ENCODE measurements around the gene KRTDAP.

The KRTDAP gene

GRCh38 chr19:35510626-35510964 is 20.3 kb upstream of the KRTDAP start:
- peaks cover 12% of the 10 kb centered on the region for H3K27me3 ChIP-seq (ENCODE audit: control insufficient read depth, insufficient read depth, low read length)

GRCh38 chr19:35509861-35510625 is 19.8 kb upstream of the KRTDAP start:
- Histone ChIP-seq H3K27me3 (ENCODE audit: control insufficient read depth, insufficient read depth, low read length) (peaks cover 12% of the 10 kb centered on the region), H3K9me3 (ENCODE audit: control insufficient read depth, low read depth, low read length) (no peaks in the 10 kb centered on the region), H3K4me1 (ENCODE audit: control insufficient read depth, low read depth, low read length) (peaks cover 12% of the 10 kb centered on the region), H3K36me3 (ENCODE audit: control insufficient read depth, low read depth, low read length) (peaks cover 34% of the 10 kb centered on the region), H3K4me3 (ENCODE audit: low read length) (peak overlapping the region; percentile 71), H3K9ac (ENCODE audit: low read length) (peak overlapping the region; percentile 92), H3K27ac (ENCODE audit: low read length) (peak overlapping the region; percentile 91)

More at GRCh38 chr19:35510626-35510964, 20.3 kb upstream of the KRTDAP start:
- Histone ChIP-seq H3K9ac (ENCODE audit: low read length) (no peak overlapping the region), H3K27ac (ENCODE audit: low read length) (no peak overlapping the region), H3K9me3 (ENCODE audit: control insufficient read depth, low read depth, low read length) (no peaks in the 10 kb centered on the region), H3K4me3 (ENCODE audit: low read length) (peak overlapping the region; percentile 71), H3K36me3 (ENCODE audit: control insufficient read depth, low read depth, low read length) (peaks cover 29% of the 10 kb centered on the region), H3K4me1 (ENCODE audit: control insufficient read depth, low read depth, low read length) (peaks cover 12% of the 10 kb centered on the region)

- Histone ChIP-seq H3K27me3 (ENCODE audit: control insufficient read depth, insufficient read depth, low read length) (peaks cover 12% of the 10 kb centered on the region), H3K9ac (ENCODE audit: low read length) (peak overlapping the region; percentile 92), H3K4me3 (ENCODE audit: low read length) (peak overlapping the region; percentile 71)
These were observed 18.9 kb upstream of the KRTDAP start for GRCh38 chr19:35509018-35509652.

GRCh38 chr19:35508129-35508528 is 17.9 kb upstream of the KRTDAP start:
- H3K4me3 ChIP-seq (ENCODE audit: low read length) = peak overlapping the region; percentile 71
- H3K27me3 ChIP-seq (ENCODE audit: control insufficient read depth, insufficient read depth, low read length) = peaks cover 12% of the 10 kb centered on the region
- peaks cover 46% of the 10 kb centered on the region for H3K36me3 ChIP-seq (ENCODE audit: control insufficient read depth, low read depth, low read length)
- no peaks in the 10 kb centered on the region for H3K9me3 ChIP-seq (ENCODE audit: control insufficient read depth, low read depth, low read length)
- H3K27ac ChIP-seq (ENCODE audit: low read length) = no peak overlapping the region
- H3K9ac ChIP-seq (ENCODE audit: low read length) = peak overlapping the region; percentile 92
- peaks cover 7% of the 10 kb centered on the region for H3K4me1 ChIP-seq (ENCODE audit: control insufficient read depth, low read depth, low read length)

More at GRCh38 chr19:35509018-35509652, 18.9 kb upstream of the KRTDAP start:
- Histone ChIP-seq H3K9me3 (ENCODE audit: control insufficient read depth, low read depth, low read length) (no peaks in the 10 kb centered on the region), H3K36me3 (ENCODE audit: control insufficient read depth, low read depth, low read length) (peaks cover 37% of the 10 kb centered on the region), H3K27ac (ENCODE audit: low read length) (peak overlapping the region; percentile 91), H3K4me1 (ENCODE audit: control insufficient read depth, low read depth, low read length) (peaks cover 12% of the 10 kb centered on the region)

GRCh38 chr19:35507561-35507960 is 17.3 kb upstream of the KRTDAP start:
- Histone ChIP-seq H3K9me3 (ENCODE audit: control insufficient read depth, low read depth, low read length) (no peaks in the 10 kb centered on the region), H3K36me3 (ENCODE audit: control insufficient read depth, low read depth, low read length) (peaks cover 50% of the 10 kb centered on the region), H3K27me3 (ENCODE audit: control insufficient read depth, insufficient read depth, low read length) (peaks cover 12% of the 10 kb centered on the region), H3K27ac (ENCODE audit: low read length) (no peak overlapping the region), H3K4me3 (ENCODE audit: low read length) (no peak overlapping the region), H3K4me1 (ENCODE audit: control insufficient read depth, low read depth, low read length) (peaks cover 7% of the 10 kb centered on the region), H3K9ac (ENCODE audit: low read length) (no peak overlapping the region)

- Histone ChIP-seq H3K27ac (ENCODE audit: low read length) (no peak overlapping the region), H3K9ac (ENCODE audit: low read length) (no peak overlapping the region), H3K9me3 (ENCODE audit: control insufficient read depth, low read depth, low read length) (no peaks in the 10 kb centered on the region), H3K4me3 (ENCODE audit: low read length) (no peak overlapping the region), H3K36me3 (ENCODE audit: control insufficient read depth, low read depth, low read length) (peaks cover 59% of the 10 kb centered on the region), H3K27me3 (ENCODE audit: control insufficient read depth, insufficient read depth, low read length) (peaks cover 4% of the 10 kb centered on the region), H3K4me1 (ENCODE audit: control insufficient read depth, low read depth, low read length) (peaks cover 7% of the 10 kb centered on the region)
These were observed 15.7 kb upstream of the KRTDAP start for GRCh38 chr19:35506011-35506410.

GRCh38 chr19:35502751-35503150 is 12.5 kb upstream of the KRTDAP start:
- H3K4me3 ChIP-seq (ENCODE audit: low read length) = no peak overlapping the region
- H3K36me3 ChIP-seq (ENCODE audit: control insufficient read depth, low read depth, low read length) = peaks cover 79% of the 10 kb centered on the region
- H3K27me3 ChIP-seq (ENCODE audit: control insufficient read depth, insufficient read depth, low read length) = no peaks in the 10 kb centered on the region
- H3K9ac ChIP-seq (ENCODE audit: low read length) = no peak overlapping the region
- no peak overlapping the region for H3K27ac ChIP-seq (ENCODE audit: low read length)
- no peaks in the 10 kb centered on the region for H3K4me1 ChIP-seq (ENCODE audit: control insufficient read depth, low read depth, low read length)
- H3K9me3 ChIP-seq (ENCODE audit: control insufficient read depth, low read depth, low read length) = no peaks in the 10 kb centered on the region

GRCh38 chr19:35501684-35502083 is 11.4 kb upstream of the KRTDAP start:
- no peaks in the 10 kb centered on the region for H3K9me3 ChIP-seq (ENCODE audit: control insufficient read depth, low read depth, low read length)
- H3K9ac ChIP-seq (ENCODE audit: low read length) = no peak overlapping the region
- no peak overlapping the region for H3K27ac ChIP-seq (ENCODE audit: low read length)
- H3K27me3 ChIP-seq (ENCODE audit: control insufficient read depth, insufficient read depth, low read length) = no peaks in the 10 kb centered on the region
- H3K4me1 ChIP-seq (ENCODE audit: control insufficient read depth, low read depth, low read length) = no peaks in the 10 kb centered on the region
- H3K36me3 ChIP-seq (ENCODE audit: control insufficient read depth, low read depth, low read length) = peaks cover 68% of the 10 kb centered on the region
- no peak overlapping the region for H3K4me3 ChIP-seq (ENCODE audit: low read length)

GRCh38 chr19:35500611-35501010 is 10.3 kb upstream of the KRTDAP start:
- H3K27me3 ChIP-seq (ENCODE audit: control insufficient read depth, insufficient read depth, low read length) = no peaks in the 10 kb centered on the region
- H3K4me1 ChIP-seq (ENCODE audit: control insufficient read depth, low read depth, low read length) = no peaks in the 10 kb centered on the region
- H3K4me3 ChIP-seq (ENCODE audit: low read length) = no peak overlapping the region
- H3K27ac ChIP-seq (ENCODE audit: low read length) = no peak overlapping the region
- no peak overlapping the region for H3K9ac ChIP-seq (ENCODE audit: low read length)
- H3K9me3 ChIP-seq (ENCODE audit: control insufficient read depth, low read depth, low read length) = no peaks in the 10 kb centered on the region
- H3K36me3 ChIP-seq (ENCODE audit: control insufficient read depth, low read depth, low read length) = peaks cover 57% of the 10 kb centered on the region

- H3K27me3 ChIP-seq (ENCODE audit: control insufficient read depth, insufficient read depth, low read length) = no peaks in the 10 kb centered on the region
- H3K4me3 ChIP-seq (ENCODE audit: low read length) = no peak overlapping the region
- H3K36me3 ChIP-seq (ENCODE audit: control insufficient read depth, low read depth, low read length) = peaks cover 49% of the 10 kb centered on the region
- no peak overlapping the region for H3K9ac ChIP-seq (ENCODE audit: low read length)
- H3K27ac ChIP-seq (ENCODE audit: low read length) = no peak overlapping the region
- no peaks in the 10 kb centered on the region for H3K9me3 ChIP-seq (ENCODE audit: control insufficient read depth, low read depth, low read length)
- H3K4me1 ChIP-seq (ENCODE audit: control insufficient read depth, low read depth, low read length) = peaks cover 2% of the 10 kb centered on the region
These were observed 8.8 kb upstream of the KRTDAP start for GRCh38 chr19:35498984-35499527.

GRCh38 chr19:35498220-35498619 is 8.0 kb upstream of the KRTDAP start:
- peaks cover 41% of the 10 kb centered on the region for H3K36me3 ChIP-seq (ENCODE audit: control insufficient read depth, low read depth, low read length)
- H3K9ac ChIP-seq (ENCODE audit: low read length) = no peak overlapping the region
- no peak overlapping the region for H3K4me3 ChIP-seq (ENCODE audit: low read length)
- H3K27me3 ChIP-seq (ENCODE audit: control insufficient read depth, insufficient read depth, low read length) = no peaks in the 10 kb centered on the region
- no peaks in the 10 kb centered on the region for H3K9me3 ChIP-seq (ENCODE audit: control insufficient read depth, low read depth, low read length)
- H3K27ac ChIP-seq (ENCODE audit: low read length) = no peak overlapping the region
- H3K4me1 ChIP-seq (ENCODE audit: control insufficient read depth, low read depth, low read length) = peaks cover 2% of the 10 kb centered on the region
